Subcutaneous adipose tissue (tissue), 4 donors: ENCODE measurements around the gene CEP95. TPM values are rescaled to one million over a fixed set of nuclear protein-coding genes. Genes with fewer than 3 reads are reported as not detected.

Experiments
- CTCF ChIP-seq: fragments of 450-650 bp; IDR thresholded peaks from one replicate; pipeline ENCODE4 v1.5.1; 2016; ENCODE audit warnings: low read depth, mild to moderate bottlenecking, control low read depth, antibody characterized with exemption, moderate library complexity
- small RNA-seq: library from RNA; depleted of rRNA; stranded (forward); fragments of <200 nt; gene quantifications from one replicate; pipeline ENCODE3, GENCODE V24; 2016
- total RNA-seq, 4 donors: library from RNA; depleted of rRNA; stranded (reverse); fragments of >200 nt; gene quantifications; one replicate each; pipeline ENCODE4 v1.1.0, GENCODE V29; 2016

Gene CEP95
- total RNA-seq, 4 donors from 2014 or later, result 41.6 to 71.4 (median 53.4) TPM

- TF ChIP-seq CTCF, result no peak
Observed at GRCh38 chr17:64573214-64573613, 66.4 kb downstream of the CEP95 start.

GRCh38 chr17:64574646-64575045 lies 67.9 kb downstream of the CEP95 start:
- TF ChIP-seq CTCF, result no peak

GRCh38 chr17:64575431-64575830 lies 68.7 kb downstream of the CEP95 start:
- no peak for TF ChIP-seq CTCF

- TF ChIP-seq CTCF, result no peak
Observed at GRCh38 chr17:64579917-64580316, 73.1 kb downstream of the CEP95 start.

GRCh38 chr17:64580384-64581315 lies 73.9 kb downstream of the CEP95 start:
- TF ChIP-seq CTCF, result no peak

- no peak for TF ChIP-seq CTCF
Observed at GRCh38 chr17:64583038-64583437, 76.3 kb downstream of the CEP95 start.

- TF ChIP-seq CTCF, result no peak
Observed at GRCh38 chr17:64585146-64585545, 78.4 kb downstream of the CEP95 start.

Small RNA genes within 50 kb of the gene (small RNA-seq; reads per million reads assigned to genes)
- gene AC009994.1, result not detected
- gene ATP5MFP4, result not detected

Other genes starting within 250 kb of the CEP95 start
- gene TEX2, start 243.7 kb upstream of the CEP95 start, total RNA-seq, result 100 to 1,000 TPM in 2 of 4 donors, 10 to 100 TPM in 2; 75.3 to 119 (median 102) TPM
- gene PECAM1, start 116.1 kb upstream of the CEP95 start, total RNA-seq, result 100 to 1,000 TPM; 168 to 190 (median 174) TPM
- gene MILR1, start 57.9 kb upstream of the CEP95 start, total RNA-seq, result 10 to 100 TPM in 3 of 4 donors, 1 to 10 TPM in 1; 9.9 to 39.6 (median 14.6) TPM
- gene POLG2, start 9.9 kb upstream of the CEP95 start, total RNA-seq, result 1 to 10 TPM; 6.4 to 8.8 (median 7.5) TPM
- 100 to 1,000 TPM; 471 to 699 (median 575) TPM for gene DDX5, start 688 bp upstream of the CEP95 start, total RNA-seq
- 10 to 100 TPM; 22.7 to 42.4 (median 27.6) TPM for gene SMURF2, start 155.3 kb downstream of the CEP95 start, total RNA-seq